ENCODE data around the gene TBKBP1.

The TBKBP1 gene

GRCh38 chr17:47716375-47716774 is 22.4 kb downstream of the TBKBP1 start:
- no peak for DNase-seq

GRCh38 chr17:47717261-47717697 is 23.3 kb downstream of the TBKBP1 start:
- peak; percentile 51 for DNase-seq

- DNase-seq: peak; percentile 24
Observed at GRCh38 chr17:47717979-47718621, 24.1 kb downstream of the TBKBP1 start.

- no peak for DNase-seq
Observed at GRCh38 chr17:47718634-47719405, 24.9 kb downstream of the TBKBP1 start.

- peak; percentile 78 for DNase-seq
Observed at GRCh38 chr17:47719411-47720152, 25.6 kb downstream of the TBKBP1 start.

- no peak for DNase-seq
Observed at GRCh38 chr17:47720196-47720595, 26.2 kb downstream of the TBKBP1 start.

GRCh38 chr17:47720754-47721533 is 27.0 kb downstream of the TBKBP1 start:
- peak; percentile 65 for DNase-seq

- DNase-seq: no peak
Observed at GRCh38 chr17:47721725-47722124, 27.8 kb downstream of the TBKBP1 start.

GRCh38 chr17:47724705-47725104 is 30.7 kb downstream of the TBKBP1 start:
- DNase-seq: no peak

- no peak for DNase-seq
Observed at GRCh38 chr17:47725446-47726111, 31.6 kb downstream of the TBKBP1 start.

GRCh38 chr17:47726796-47727703 is 33.1 kb downstream of the TBKBP1 start:
- DNase-seq: no peak

GRCh38 chr17:47727704-47728036 is 33.7 kb downstream of the TBKBP1 start:
- no peak for DNase-seq

- no peak for DNase-seq
Observed at GRCh38 chr17:47728214-47728877, 34.4 kb downstream of the TBKBP1 start.

GRCh38 chr17:47729476-47729875 is 35.5 kb downstream of the TBKBP1 start:
- no peak for DNase-seq

GRCh38 chr17:47730681-47731080 is 36.7 kb downstream of the TBKBP1 start:
- no peak for DNase-seq

- no peak for DNase-seq
Observed at GRCh38 chr17:47731396-47731795, 37.4 kb downstream of the TBKBP1 start.

GRCh38 chr17:47732399-47733046 is 38.6 kb downstream of the TBKBP1 start:
- no peak for DNase-seq

- DNase-seq: peak; percentile 68
Observed at GRCh38 chr17:47733047-47733673, 39.2 kb downstream of the TBKBP1 start, which contains the start of gene TBX21. Gene TBX21, plus strand, starts transcription at chr17:47733236. Its CDS starts 219 bp downstream, at chr17:47733455.

- DNase-seq: no peak
Observed at GRCh38 chr17:47733674-47734410, 39.9 kb downstream of the TBKBP1 start.

Data from OCI-M1 (cell line).